Breast epithelium (tissue), 4 donors: ENCODE measurements around the gene GRAMD2A. TPM values are rescaled to one million over a fixed set of nuclear protein-coding genes. Genes with fewer than 3 reads are reported as not detected.
A peak's percentile ranks its signal among the peaks of the same experiment; 100 is the strongest.

Source experiments
- DNase-seq, 2 donors: peaks; one replicate each; pipeline ENCODE4 v3.0.0-alpha.2; 2019; ENCODE audit warnings: low spot score in 2 of 2
- H3K27ac ChIP-seq, 2 donors: fragments of 200-600 bp; sonication (generic) in 1 of 2; one replicate each; pipeline ENCODE4 v1.5.1; 2016 to 2019; ENCODE audit warnings: mild to moderate bottlenecking in 1 of 2
- H3K27me3 ChIP-seq, 2 donors: fragments of 200-600 bp; sonication (generic) in 1 of 2; one replicate each; pipeline versions ENCODE4 v1.5.1 to v1.6.0; 2017 to 2019; ENCODE audit warnings: control low read depth in 1 of 2, mild to moderate bottlenecking in 1 of 2
- H3K36me3 ChIP-seq: fragments of 200-600 bp; one replicate; pipeline ENCODE4 v1.5.1; 2019
- H3K4me1 ChIP-seq, 2 donors: fragments of 200-600 bp; sonication (generic); one replicate each; pipeline ENCODE4 v1.5.1; 2016 to 2019; ENCODE audit warnings: control low read depth in 1 of 2
- H3K4me3 ChIP-seq, 3 donors: fragments of 200-600 bp; sonication (generic); 1 replicate in 2 of 3; 2 replicates in 1 of 3; pipeline ENCODE4 v1.5.1; 2016 to 2019; ENCODE audit warnings: mild to moderate bottlenecking in 3 of 3, moderate library complexity in 2 of 3
- H3K9me3 ChIP-seq, 2 donors: fragments of 200-600 bp; sonication (generic) in 1 of 2; one replicate each; pipeline ENCODE4 v1.5.1; 2016 to 2019; ENCODE audit warnings: control low read depth in 1 of 2
- CTCF ChIP-seq, 3 donors: fragments of 450-650 bp; IDR thresholded peaks; one replicate each; pipeline ENCODE4 v1.5.1; 2016 to 2017; ENCODE audit warnings: antibody characterized with exemption in 3 of 3, mild to moderate bottlenecking in 3 of 3, moderate library complexity in 3 of 3
- POLR2A ChIP-seq: fragments of 450-650 bp; IDR thresholded peaks from one replicate; pipeline ENCODE4 v1.6.1; 2016; ENCODE audit warnings: antibody characterized with exemption, mild to moderate bottlenecking, moderate library complexity
- POLR2AphosphoS5 ChIP-seq, 3 donors: sonication (generic); formaldehyde crosslinking; IDR thresholded peaks; one replicate each; pipeline ENCODE4 v1.6.1; 2017; ENCODE audit warnings: antibody characterized with exemption in 3 of 3
- intact Hi-C: fragments of 100-400 bp; cut with DNase I; formaldehyde crosslinking; loops from one replicate; pipeline ENCODE4 v1.15.1; 2023; ENCODE audit warnings: low total_unique reads
- total RNA-seq, 3 donors: library from RNA; depleted of rRNA; stranded (reverse); fragments of >200 nt; gene quantifications; one replicate each; pipeline ENCODE4 v1.1.0, GENCODE V29; 2016

The GRAMD2A gene
- total RNA-seq, 3 donors from 2014 or later, result 0.16 to 52.5 (median 18.7) TPM

- H3K27ac ChIP-seq, result peak overlapping the region; percentile 91 to 96
- TF ChIP-seq POLR2AphosphoS5 (IDR thresholded peaks at IDR 0.05) (peak in 1 of 3 donors; percentile 36), POLR2A (no peak)
- no peaks in the 10 kb centered on the region for H3K9me3 ChIP-seq
- H3K4me3 ChIP-seq, result peak overlapping the region in 1 of 3 donors; percentile 44
- peak in 1 of 2 donors; percentile 84 for DNase-seq
- intact Hi-C loops, result no loop called here
- H3K4me1 ChIP-seq, result peaks cover 3 to 39% of the 10 kb centered on the region in 2 donors
- no peaks in the 10 kb centered on the region for H3K27me3 ChIP-seq
- H3K36me3 ChIP-seq, result no peaks in the 10 kb centered on the region
Observed at GRCh38 chr15:72179950-72180581, 17.5 kb downstream of the GRAMD2A start.

GRCh38 chr15:72178976-72179585 lies 18.5 kb downstream of the GRAMD2A start:
- no peaks in the 10 kb centered on the region for H3K36me3 ChIP-seq
- no peak for TF ChIP-seq POLR2A
- TF ChIP-seq POLR2AphosphoS5 (IDR thresholded peaks at IDR 0.05), result no peak
- no peak for TF ChIP-seq CTCF (IDR thresholded peaks at IDR 0.05)
- H3K27me3 ChIP-seq, result no peaks in the 10 kb centered on the region
- no peak overlapping the region for H3K4me3 ChIP-seq
- H3K9me3 ChIP-seq, result no peaks in the 10 kb centered on the region
- peak overlapping the region; percentile 91 to 96 for H3K27ac ChIP-seq
- peak in 1 of 2 donors; percentile 16 for DNase-seq
- intact Hi-C loops, result no loop called here
- peaks cover 3 to 39% of the 10 kb centered on the region in 2 donors for H3K4me1 ChIP-seq

- H3K4me1 ChIP-seq, result peaks cover 3 to 37% of the 10 kb centered on the region in 2 donors
- no peak overlapping the region for H3K4me3 ChIP-seq
- H3K27me3 ChIP-seq, result no peaks in the 10 kb centered on the region
- H3K27ac ChIP-seq, result peak overlapping the region; percentile 83 to 85
- intact Hi-C loops, result no loop called here
- DNase-seq, result no peak
- H3K9me3 ChIP-seq, result no peaks in the 10 kb centered on the region
- TF ChIP-seq POLR2AphosphoS5 (IDR thresholded peaks at IDR 0.05) (no peak), POLR2A (no peak), CTCF (IDR thresholded peaks at IDR 0.05) (no peak)
- no peaks in the 10 kb centered on the region for H3K36me3 ChIP-seq
Observed at GRCh38 chr15:72176743-72177142, 20.8 kb downstream of the GRAMD2A start.

- Histone ChIP-seq H3K27ac (peak overlapping the region; percentile 83 to 85), H3K36me3 (no peaks in the 10 kb centered on the region), H3K4me1 (peaks cover 3 to 35% of the 10 kb centered on the region in 2 donors), H3K4me3 (peak overlapping the region in 1 of 3 donors; percentile 15), H3K27me3 (no peaks in the 10 kb centered on the region), H3K9me3 (no peaks in the 10 kb centered on the region)
- peak in 1 of 2 donors; percentile 56 for DNase-seq
- no peak for TF ChIP-seq POLR2A
- TF ChIP-seq POLR2AphosphoS5 (IDR thresholded peaks at IDR 0.05), result no peak
- TF ChIP-seq CTCF (IDR thresholded peaks at IDR 0.05), result no peak
- intact Hi-C loops, result no loop called here
Observed at GRCh38 chr15:72176159-72176558, 21.4 kb downstream of the GRAMD2A start.

GRCh38 chr15:72175186-72176044 lies 22.2 kb downstream of the GRAMD2A start:
- Histone ChIP-seq H3K27me3 (no peaks in the 10 kb centered on the region), H3K4me3 (peak overlapping the region in 1 of 3 donors; percentile 15), H3K36me3 (no peaks in the 10 kb centered on the region), H3K4me1 (peaks cover 3 to 35% of the 10 kb centered on the region in 2 donors), H3K9me3 (no peaks in the 10 kb centered on the region), H3K27ac (peak overlapping the region; percentile 83 to 85)
- TF ChIP-seq CTCF (IDR thresholded peaks at IDR 0.05) (no peak), POLR2AphosphoS5 (IDR thresholded peaks at IDR 0.05) (no peak), POLR2A (no peak)
- intact Hi-C loops, result no loop called here
- DNase-seq, result no peak
